ENCODE measurements around the gene FANCC. TPM values are rescaled to one million over a fixed set of nuclear protein-coding genes. Genes with fewer than 3 reads are reported as not detected.

Gene FANCC
- total RNA-seq, 3 donors from 2014 or later (not counting 1 experiment from before 2014, with no cell fraction given), result 9.9 to 18.9 (median 12.8) TPM

GRCh38 chr9:95306819-95307218 is 10.7 kb downstream of the FANCC start:
- TF ChIP-seq, protein P1, sequence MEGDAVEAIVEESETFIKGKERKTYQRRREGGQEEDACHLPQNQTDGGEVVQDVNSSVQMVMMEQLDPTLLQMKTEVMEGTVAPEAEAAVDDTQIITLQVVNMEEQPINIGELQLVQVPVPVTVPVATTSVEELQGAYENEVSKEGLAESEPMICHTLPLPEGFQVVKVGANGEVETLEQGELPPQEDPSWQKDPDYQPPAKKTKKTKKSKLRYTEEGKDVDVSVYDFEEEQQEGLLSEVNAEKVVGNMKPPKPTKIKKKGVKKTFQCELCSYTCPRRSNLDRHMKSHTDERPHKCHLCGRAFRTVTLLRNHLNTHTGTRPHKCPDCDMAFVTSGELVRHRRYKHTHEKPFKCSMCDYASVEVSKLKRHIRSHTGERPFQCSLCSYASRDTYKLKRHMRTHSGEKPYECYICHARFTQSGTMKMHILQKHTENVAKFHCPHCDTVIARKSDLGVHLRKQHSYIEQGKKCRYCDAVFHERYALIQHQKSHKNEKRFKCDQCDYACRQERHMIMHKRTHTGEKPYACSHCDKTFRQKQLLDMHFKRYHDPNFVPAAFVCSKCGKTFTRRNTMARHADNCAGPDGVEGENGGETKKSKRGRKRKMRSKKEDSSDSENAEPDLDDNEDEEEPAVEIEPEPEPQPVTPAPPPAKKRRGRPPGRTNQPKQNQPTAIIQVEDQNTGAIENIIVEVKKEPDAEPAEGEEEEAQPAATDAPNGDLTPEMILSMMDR (IDR thresholded peaks at IDR 0.05), result no peak
- H3K36me3 Mint-ChIP-seq, result no peaks in the 10 kb centered on the region
- intact Hi-C loops (cut with micrococcal nuclease), result no loop called here
- H3K9me3 Mint-ChIP-seq, result no peaks in the 10 kb centered on the region
- Histone ChIP-seq H3K27me3 (ENCODE audit: control insufficient read depth, insufficient read depth, low read length) (no peaks in the 10 kb centered on the region), H3K9me3 (ENCODE audit: control insufficient read depth, insufficient read depth, low read length) (no peaks in the 10 kb centered on the region), H3K4me1 (ENCODE audit: control insufficient read depth, insufficient read depth, low read length) (no peaks in the 10 kb centered on the region), H3K27ac (ENCODE audit: low read length) (no peak overlapping the region), H3K36me3 (ENCODE audit: control insufficient read depth, insufficient read depth, low read length) (no peaks in the 10 kb centered on the region), H3K4me3 (ENCODE audit: low read length) (no peak overlapping the region)
- ATAC-seq, result no peak
- 89% methylated on average over 6 of the region's 6 CpGs for WGBS (ENCODE audit: insufficient coverage)
- H3K4me1 Mint-ChIP-seq, result peaks cover 2 to 5% of the 10 kb centered on the region in 2 donors
- peaks cover 0 to 9% of the 10 kb centered on the region in 2 donors for H3K27me3 Mint-ChIP-seq (ENCODE audit: low read depth in 2 of 2)
- H3K4me3 Mint-ChIP-seq, result no peak overlapping the region
- H3K27ac Mint-ChIP-seq, result no peak overlapping the region
- DNase-seq, result no peak

GRCh38 chr9:95305770-95306492 is 11.6 kb downstream of the FANCC start:
- no peak for ATAC-seq
- Histone ChIP-seq H3K4me3 (ENCODE audit: low read length) (no peak overlapping the region), H3K9me3 (ENCODE audit: control insufficient read depth, insufficient read depth, low read length) (no peaks in the 10 kb centered on the region), H3K36me3 (ENCODE audit: control insufficient read depth, insufficient read depth, low read length) (no peaks in the 10 kb centered on the region), H3K27me3 (ENCODE audit: control insufficient read depth, insufficient read depth, low read length) (no peaks in the 10 kb centered on the region), H3K4me1 (ENCODE audit: control insufficient read depth, insufficient read depth, low read length) (no peaks in the 10 kb centered on the region), H3K27ac (ENCODE audit: low read length) (no peak overlapping the region)
- Mint-ChIP-seq H3K4me1 (peaks cover 0 to 4% of the 10 kb centered on the region in 2 donors), H3K27ac (no peak overlapping the region), H3K9me3 (no peaks in the 10 kb centered on the region), H3K27me3 (ENCODE audit: low read depth in 2 of 2) (peaks cover 0 to 8% of the 10 kb centered on the region in 2 donors), H3K36me3 (no peaks in the 10 kb centered on the region), H3K4me3 (no peak overlapping the region)
- no peak for DNase-seq
- WGBS (ENCODE audit: insufficient coverage), result 100% methylated on average over 2 of the region's 3 CpGs
- intact Hi-C loops (cut with micrococcal nuclease), result no loop called here
- TF ChIP-seq, protein P1 (IDR thresholded peaks at IDR 0.05), result no peak

GRCh38 chr9:95302479-95302878 is 15.0 kb downstream of the FANCC start:
- Mint-ChIP-seq H3K27ac (no peak overlapping the region), H3K36me3 (no peaks in the 10 kb centered on the region), H3K4me1 (peaks cover 0 to 4% of the 10 kb centered on the region in 2 donors), H3K27me3 (ENCODE audit: low read depth in 2 of 2) (no peaks in the 10 kb centered on the region), H3K9me3 (no peaks in the 10 kb centered on the region), H3K4me3 (no peak overlapping the region)
- Histone ChIP-seq H3K27ac (ENCODE audit: low read length) (no peak overlapping the region), H3K36me3 (ENCODE audit: control insufficient read depth, insufficient read depth, low read length) (no peaks in the 10 kb centered on the region), H3K9me3 (ENCODE audit: control insufficient read depth, insufficient read depth, low read length) (no peaks in the 10 kb centered on the region), H3K27me3 (ENCODE audit: control insufficient read depth, insufficient read depth, low read length) (no peaks in the 10 kb centered on the region), H3K4me1 (ENCODE audit: control insufficient read depth, insufficient read depth, low read length) (no peaks in the 10 kb centered on the region), H3K4me3 (ENCODE audit: low read length) (no peak overlapping the region)
- TF ChIP-seq, protein P1 (IDR thresholded peaks at IDR 0.05), result no peak
- ATAC-seq (no peak), DNase-seq (peak in 1 of 2 donors; percentile 23)
- 62% methylated on average over 5 of the region's 5 CpGs for WGBS (ENCODE audit: insufficient coverage)
- intact Hi-C loops (cut with micrococcal nuclease), result no loop called here

DNA sequence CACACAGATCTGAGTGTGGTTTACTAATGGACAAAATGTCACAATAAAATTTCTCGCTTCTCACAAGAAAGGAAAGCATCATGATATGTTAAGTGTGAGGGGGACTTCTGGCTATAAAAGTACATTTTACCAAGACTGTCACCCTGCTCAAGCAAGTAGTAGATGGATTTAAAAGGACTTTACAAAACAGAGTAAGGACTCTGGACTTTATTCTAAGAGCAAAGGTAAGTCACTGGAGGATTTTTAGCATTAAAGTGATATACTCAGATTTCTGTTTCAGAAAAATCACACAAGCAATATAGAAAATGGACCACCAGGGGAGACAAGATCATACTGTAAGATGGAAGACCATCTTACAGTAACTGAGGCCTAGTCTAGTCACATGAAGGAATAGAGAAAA is 19.7 kb downstream of the FANCC start:
- Mint-ChIP-seq H3K27ac (no peak overlapping the region), H3K4me3 (no peak overlapping the region)
- intact Hi-C loops (cut with micrococcal nuclease), result no loop called here

More for the DNA sequence above, 19.7 kb downstream of the FANCC start:
- no peaks in the 10 kb centered on the region for H3K9me3 Mint-ChIP-seq
- Histone ChIP-seq H3K27ac (ENCODE audit: low read length) (no peak overlapping the region), H3K4me3 (ENCODE audit: low read length) (no peak overlapping the region), H3K36me3 (ENCODE audit: control insufficient read depth, insufficient read depth, low read length) (no peaks in the 10 kb centered on the region), H3K4me1 (ENCODE audit: control insufficient read depth, insufficient read depth, low read length) (no peaks in the 10 kb centered on the region), H3K27me3 (ENCODE audit: control insufficient read depth, insufficient read depth, low read length) (no peaks in the 10 kb centered on the region), H3K9me3 (ENCODE audit: control insufficient read depth, insufficient read depth, low read length) (no peaks in the 10 kb centered on the region)
- H3K36me3 Mint-ChIP-seq, result no peaks in the 10 kb centered on the region
- no peaks in the 10 kb centered on the region for H3K27me3 Mint-ChIP-seq (ENCODE audit: low read depth in 2 of 2)
- ATAC-seq (no peak), DNase-seq (no peak)
- TF ChIP-seq, protein P1 (IDR thresholded peaks at IDR 0.05), result no peak
- H3K4me1 Mint-ChIP-seq, result peaks cover 0 to 4% of the 10 kb centered on the region in 2 donors
- WGBS (ENCODE audit: insufficient coverage), result 100% methylated on average over 1 of the region's 1 CpG

Data from natural killer cell (primary cell).